ENCODE measurements around the gene MSRB3. TPM values are rescaled to one million over a fixed set of nuclear protein-coding genes. Genes with fewer than 3 reads are reported as not detected.

The MSRB3 gene
- total RNA-seq, 1 experiment from 2014 or later: 1.1 TPM

- DNase-seq: no peak
- no peak overlapping the region for H3K27ac Mint-ChIP-seq
- H3K27ac ChIP-seq (ENCODE audit: insufficient read length, low read depth, low read length): no peak overlapping the region
Observed at GRCh38 chr12:65229441-65229840, 49.0 kb upstream of the MSRB3 start.

More at GRCh38 chr12:65229441-65229840, 49.0 kb upstream of the MSRB3 start:
- H3K18ac ChIP-seq (ENCODE audit: insufficient read length, low read depth, low read length): no peak overlapping the region
- no peak overlapping the region for H3K56ac ChIP-seq (ENCODE audit: insufficient read length, low read depth, low read length)
- Mint-ChIP-seq H3K36me3 (ENCODE audit: insufficient read depth in 1 of 3, low read depth in 3 of 3) (peaks cover 48 to 49% (median 48%) of the 10 kb centered on the region in 3 experiments), H3K9me3 (peaks cover 27 to 28% of the 10 kb centered on the region in 2 experiments), H3K4me1 (peaks cover 3 to 5% of the 10 kb centered on the region in 2 experiments), H3K4me3 (no peak overlapping the region), H3K27me3 (ENCODE audit: low read depth) (no peaks in the 10 kb centered on the region)
- no peak overlapping the region for H4K8ac ChIP-seq (replicated peaks; ENCODE audit: insufficient read length, low read depth, low read length)
- no peak overlapping the region for H2BK15ac ChIP-seq (ENCODE audit: low read depth, low read length)
- no peaks in the 10 kb centered on the region for H3K9me3 ChIP-seq (ENCODE audit: control insufficient read depth, low read depth, low read length)
- no peak overlapping the region for H2BK5ac ChIP-seq (ENCODE audit: insufficient read length, low read length)
- H3K79me2 ChIP-seq (ENCODE audit: insufficient read depth, low read length): no peaks in the 10 kb centered on the region
- no peak for TF ChIP-seq CTCF (conservative IDR thresholded peaks at IDR 0.05)
- H3K4ac ChIP-seq (ENCODE audit: low read depth, low read length): no peak overlapping the region
- no peak overlapping the region for H2AFZ ChIP-seq (ENCODE audit: low read length)
- no peak overlapping the region for H2BK20ac ChIP-seq (ENCODE audit: low read depth, low read length, poor library complexity, severe bottlenecking)
- no peak overlapping the region for H3T11ph ChIP-seq (ENCODE audit: low read length)
- H4K5ac ChIP-seq (ENCODE audit: insufficient read length, low read depth, low read length): no peak overlapping the region
- no peaks in the 10 kb centered on the region for H4K20me1 ChIP-seq (ENCODE audit: control insufficient read depth, insufficient read depth, insufficient read length)
- H3K14ac ChIP-seq (ENCODE audit: insufficient read depth, low read length): no peak overlapping the region
- peaks cover 5% of the 10 kb centered on the region for H3K79me1 ChIP-seq (ENCODE audit: insufficient read depth, low read depth, low read length, poor library complexity, severe bottlenecking)
- no peak overlapping the region for H3K4me2 ChIP-seq (ENCODE audit: insufficient read depth, insufficient read length, low read length)
- whole genome bisulfite sequencing (ENCODE audit: extremely low coverage, insufficient read length, low lambda C conversion rate): no CpG with 5 or more reads among the region's 1 CpG
- H3K4me1 ChIP-seq (ENCODE audit: insufficient read depth, low read length): no peaks in the 10 kb centered on the region
- H2BK120ac ChIP-seq (ENCODE audit: low read depth, low read length, poor library complexity, severe bottlenecking): no peak overlapping the region
- H3K27me3 ChIP-seq (ENCODE audit: insufficient read depth, low read length): no peaks in the 10 kb centered on the region
- no peak overlapping the region for H3K9ac ChIP-seq (ENCODE audit: extremely low read depth, insufficient read length, low read length)
- H3K23me2 ChIP-seq (ENCODE audit: insufficient read length, low read depth, low read length, poor library complexity, severe bottlenecking): no peaks in the 10 kb centered on the region
- no peak overlapping the region for H4K91ac ChIP-seq (ENCODE audit: insufficient read length, low read depth, low read length)
- H3K23ac ChIP-seq (ENCODE audit: insufficient read length, low read depth, low read length): no peak overlapping the region
- H2AK5ac ChIP-seq (ENCODE audit: insufficient read length, low read length): no peak overlapping the region
- no peak overlapping the region for H2BK12ac ChIP-seq (ENCODE audit: insufficient read length, low read depth, low read length)
